ENCODE data around the gene CHMP2B. TPM values are rescaled to one million over a fixed set of nuclear protein-coding genes. Genes with fewer than 3 reads are reported as not detected.

CHMP2B gene
- total and polyA plus RNA-seq, 9 of the 15 experiments (the other 6 are each of a cell fraction or from before 2014, with no cell fraction given) = 7.4 to 17.7 (median 10.6) TPM

DNA sequence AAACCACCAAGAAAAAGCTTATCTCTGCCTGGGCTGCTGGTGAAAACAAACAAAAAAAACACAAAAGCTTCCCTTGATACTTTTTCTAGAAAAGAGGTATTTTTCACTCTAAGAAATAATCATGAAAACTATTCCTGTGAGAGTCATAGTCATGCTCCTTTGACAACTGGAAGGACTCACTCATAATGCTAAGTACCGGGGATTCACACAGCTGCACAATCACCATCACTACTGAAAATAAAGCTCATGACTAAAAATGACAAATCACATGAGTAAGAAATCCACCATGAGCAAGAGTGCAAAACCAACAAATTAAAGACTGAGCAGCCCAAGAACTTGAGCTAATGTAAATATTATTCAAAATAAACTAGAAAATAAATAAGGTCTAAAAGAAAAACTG lies 59.9 kb downstream of the CHMP2B start:
- ChIA-PET CTCF (ENCODE audit: low intra/inter-chr PET ratio) (no interaction called here), POLR2A (interaction anchor here (1.0 kb wide), 1 partner anchor 17 kb away, joined by 4 read pairs; no protein-coding TSS in a partner anchor)
- WGBS (ENCODE audit: insufficient coverage, low coverage, missing lambda C conversion rate) = 43% methylated on average over 1 of the region's 1 CpG
- Histone ChIP-seq H3K27ac (ENCODE audit: extremely low read depth, low read depth, low read length) (no peak overlapping the region), H3K79me2 (ENCODE audit: control insufficient read depth, insufficient read depth, low read length) (no peaks in the 10 kb centered on the region), H3K27me3 (ENCODE audit: control insufficient read depth in 2 of 2, insufficient read depth in 2 of 2, low read length in 2 of 2) (no peaks in the 10 kb centered on the region), H4K20me1 (replicated peaks; ENCODE audit: control insufficient read depth, insufficient read depth, low read length) (no peaks in the 10 kb centered on the region), H3K4me2 (ENCODE audit: insufficient read depth, low read length) (no peak overlapping the region), H3K9me1 (ENCODE audit: control insufficient read depth, insufficient read depth, low read length) (no peaks in the 10 kb centered on the region), H3K9ac (ENCODE audit: insufficient read depth in 1 of 2, low read depth in 2 of 2, low read length in 2 of 2) (no peak overlapping the region), H3K4me1 (replicated peaks in 1 of 2; ENCODE audit: control insufficient read depth in 2 of 2, insufficient read depth in 2 of 2, low read length in 2 of 2) (no peaks in the 10 kb centered on the region), H3K36me3 (ENCODE audit: control insufficient read depth, insufficient read depth, low read length) (no peaks in the 10 kb centered on the region), H2AFZ (ENCODE audit: low read depth, low read length) (no peak overlapping the region), H3K9me3 (replicated peaks; ENCODE audit: control insufficient read depth, insufficient read depth, low read depth, low read length) (no peaks in the 10 kb centered on the region), H3K4me3 (no peak overlapping the region)
- in situ Hi-C loops (cut with MboI) (no loop called here), intact Hi-C loops (cut with micrococcal nuclease) (no loop called here)
- ATAC-seq (no peak), FAIRE-seq (no peak), DNase-seq (ENCODE audit: extremely low read depth in 1 of 4, low spot score in 3 of 4) (no peak)
- BruUV-seq (replicated peaks) = no TSS peak
- no peak for TF ChIP-seq MAZ (CRISPR knock-in tag; conservative IDR thresholded peaks at IDR 0.05 in 1 of 2, IDR thresholded peaks at IDR 0.05 in 1 of 2)
- TF ChIP-seq RBM15 (IDR thresholded peaks at IDR 0.05; ENCODE audit: insufficient read depth, low read length) = no peak
- TF ChIP-seq, protein P1, sequence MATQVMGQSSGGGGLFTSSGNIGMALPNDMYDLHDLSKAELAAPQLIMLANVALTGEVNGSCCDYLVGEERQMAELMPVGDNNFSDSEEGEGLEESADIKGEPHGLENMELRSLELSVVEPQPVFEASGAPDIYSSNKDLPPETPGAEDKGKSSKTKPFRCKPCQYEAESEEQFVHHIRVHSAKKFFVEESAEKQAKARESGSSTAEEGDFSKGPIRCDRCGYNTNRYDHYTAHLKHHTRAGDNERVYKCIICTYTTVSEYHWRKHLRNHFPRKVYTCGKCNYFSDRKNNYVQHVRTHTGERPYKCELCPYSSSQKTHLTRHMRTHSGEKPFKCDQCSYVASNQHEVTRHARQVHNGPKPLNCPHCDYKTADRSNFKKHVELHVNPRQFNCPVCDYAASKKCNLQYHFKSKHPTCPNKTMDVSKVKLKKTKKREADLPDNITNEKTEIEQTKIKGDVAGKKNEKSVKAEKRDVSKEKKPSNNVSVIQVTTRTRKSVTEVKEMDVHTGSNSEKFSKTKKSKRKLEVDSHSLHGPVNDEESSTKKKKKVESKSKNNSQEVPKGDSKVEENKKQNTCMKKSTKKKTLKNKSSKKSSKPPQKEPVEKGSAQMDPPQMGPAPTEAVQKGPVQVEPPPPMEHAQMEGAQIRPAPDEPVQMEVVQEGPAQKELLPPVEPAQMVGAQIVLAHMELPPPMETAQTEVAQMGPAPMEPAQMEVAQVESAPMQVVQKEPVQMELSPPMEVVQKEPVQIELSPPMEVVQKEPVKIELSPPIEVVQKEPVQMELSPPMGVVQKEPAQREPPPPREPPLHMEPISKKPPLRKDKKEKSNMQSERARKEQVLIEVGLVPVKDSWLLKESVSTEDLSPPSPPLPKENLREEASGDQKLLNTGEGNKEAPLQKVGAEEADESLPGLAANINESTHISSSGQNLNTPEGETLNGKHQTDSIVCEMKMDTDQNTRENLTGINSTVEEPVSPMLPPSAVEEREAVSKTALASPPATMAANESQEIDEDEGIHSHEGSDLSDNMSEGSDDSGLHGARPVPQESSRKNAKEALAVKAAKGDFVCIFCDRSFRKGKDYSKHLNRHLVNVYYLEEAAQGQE (IDR thresholded peaks at IDR 0.05; ENCODE audit: borderline replicate concordance) = no peak
- TF ChIP-seq, protein P1 (CRISPR knock-in tag; IDR thresholded peaks at IDR 0.05; ENCODE audit: low read depth) = no peak
- no peak for TF ChIP-seq HNRNPK (IDR thresholded peaks at IDR 0.05; ENCODE audit: low read depth, low read length, poor library complexity, severe bottlenecking)
- no peak for TF ChIP-seq MECOM (CRISPR knock-in tag; IDR thresholded peaks at IDR 0.05)
- no peak for TF ChIP-seq SMAD3 (CRISPR knock-in tag; conservative IDR thresholded peaks at IDR 0.05)
- no peak for TF ChIP-seq RBM14 (IDR thresholded peaks at IDR 0.05; ENCODE audit: borderline replicate concordance, insufficient read depth, low read depth, low read length)

All from K562 (cell line).